Measurements from ENCODE around the gene CASD1.

DNA sequence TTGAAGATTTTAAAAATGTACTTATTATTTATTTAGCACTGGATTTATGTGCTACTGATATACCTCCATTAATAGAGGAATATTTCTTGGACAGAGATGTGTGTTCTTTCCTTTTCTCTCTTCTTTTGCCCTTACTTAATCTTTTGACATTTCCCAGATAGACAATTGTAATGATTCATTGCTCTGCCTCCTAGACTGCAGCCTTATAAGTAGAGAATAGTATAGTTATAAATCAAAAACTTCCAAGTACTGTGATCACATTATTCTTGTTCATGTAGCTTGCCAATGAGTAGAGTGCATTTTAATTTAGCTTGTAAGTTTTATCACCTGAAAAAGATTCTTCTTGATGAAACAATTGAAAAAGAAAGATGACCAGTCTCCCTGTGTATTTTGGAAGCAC lies 47.6 kb downstream of the CASD1 start:
- TF ChIP-seq SREBF2 (IDR thresholded peaks at IDR 0.05; ENCODE audit: low read length) = no peak
- TF ChIP-seq EZH2 (IDR thresholded peaks at IDR 0.05; ENCODE audit: borderline replicate concordance, control insufficient read depth, low read depth, low read length) = no peak
- no peak for TF ChIP-seq ZSCAN29 (IDR thresholded peaks at IDR 0.05)

Data from GM12878 (cell line).